Measurements from ENCODE around the gene SSH2.

SSH2 gene

DNA sequence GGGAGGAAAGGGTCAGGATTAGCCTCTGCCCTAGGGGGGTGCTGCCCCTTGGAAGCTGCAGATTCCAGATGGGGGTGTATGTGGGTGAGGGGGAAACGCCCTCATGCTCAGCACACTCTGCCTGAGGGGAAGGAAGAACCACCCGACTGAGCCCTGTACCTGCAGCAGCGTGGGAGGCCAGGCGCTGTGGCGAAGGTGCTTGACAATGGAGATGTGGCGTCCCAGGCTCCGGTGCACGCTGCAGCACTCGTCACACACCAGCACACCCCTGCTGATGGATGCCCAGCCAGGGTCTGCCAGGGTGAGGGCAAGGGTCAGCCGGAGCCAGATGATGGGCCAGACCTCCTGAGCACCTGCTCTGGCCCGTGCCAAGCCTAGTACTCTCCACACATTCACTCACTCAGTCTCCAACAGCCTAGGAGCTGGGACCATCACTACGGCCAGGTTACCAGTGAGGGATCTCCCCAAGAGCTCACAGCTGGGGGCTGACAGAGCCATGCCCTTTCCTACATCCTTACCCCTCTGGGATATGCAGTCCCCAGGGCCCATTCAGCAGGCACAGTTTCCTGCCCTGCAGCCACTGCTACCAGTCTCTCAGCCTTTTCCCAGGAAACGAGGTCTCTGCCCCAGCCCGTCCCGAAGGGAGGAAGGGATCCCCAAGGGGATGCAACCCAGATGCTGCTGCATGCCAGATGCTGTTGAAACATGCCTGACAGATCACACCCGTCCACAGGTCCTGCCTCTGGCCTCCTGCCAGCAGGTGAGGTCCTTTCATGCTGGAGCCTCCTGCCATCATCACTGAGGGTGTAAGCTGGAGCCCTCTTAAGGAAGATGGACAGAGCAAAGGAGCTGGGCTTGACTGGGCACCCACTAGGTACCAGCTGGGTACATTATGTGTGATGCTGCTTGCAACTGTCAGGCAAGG, 346.4 kb downstream of the SSH2 start:
- TF ChIP-seq GATA3 (IDR thresholded peaks at IDR 0.05; ENCODE audit: low read depth, low read length) (no peak), GATA2 (IDR thresholded peaks at IDR 0.05; ENCODE audit: low read depth, low read length) (no peak)

DNA sequence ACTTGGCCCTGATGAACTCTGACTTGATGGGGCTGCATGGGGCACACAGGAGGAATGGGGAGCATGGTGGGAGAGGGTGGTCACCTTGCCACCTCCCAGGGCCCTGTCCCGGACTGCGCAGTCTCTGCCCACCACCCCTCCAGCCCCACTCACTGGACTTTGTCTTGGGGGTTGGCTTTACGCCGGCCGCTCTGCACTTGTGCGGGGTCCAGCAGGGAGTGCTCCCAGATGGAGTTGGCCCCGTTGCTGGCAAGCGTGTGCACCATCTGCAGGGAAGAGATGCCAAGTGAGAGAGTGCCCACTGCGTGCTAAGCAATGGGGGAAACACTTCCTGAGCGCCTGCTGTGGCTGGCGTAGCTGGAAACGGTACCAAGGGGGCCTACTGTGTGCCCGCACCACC, 347.3 kb downstream of the SSH2 start:
- TF ChIP-seq GATA2 (IDR thresholded peaks at IDR 0.05; ENCODE audit: low read depth, low read length) (no peak), GATA3 (IDR thresholded peaks at IDR 0.05; ENCODE audit: low read depth, low read length) (no peak)

DNA sequence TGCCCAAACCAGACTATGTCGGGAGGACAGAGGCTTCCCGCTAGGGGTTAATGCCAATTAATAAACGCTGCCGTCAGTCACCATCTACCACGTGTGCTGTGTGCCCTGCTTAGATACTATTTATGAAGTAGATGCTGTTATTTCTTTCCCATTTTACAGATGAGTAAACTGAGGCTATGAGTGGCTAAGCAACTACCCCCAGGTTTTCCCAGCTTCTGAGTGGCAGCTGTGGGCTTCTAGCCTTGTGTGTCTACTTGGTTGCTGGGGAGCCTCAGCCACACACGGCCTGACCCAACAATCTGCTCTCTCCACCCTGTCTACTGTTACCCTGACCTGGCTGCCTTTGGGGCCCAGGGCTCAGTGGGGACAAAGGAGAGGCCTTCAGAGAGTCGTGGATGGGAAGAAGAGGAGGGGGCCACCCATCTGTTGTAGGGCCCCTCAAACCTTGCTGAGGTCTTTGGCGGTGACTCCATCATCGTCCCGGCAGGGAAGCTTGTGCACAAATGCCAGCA, 347.7 kb downstream of the SSH2 start:
- no peak for TF ChIP-seq GATA2 (IDR thresholded peaks at IDR 0.05; ENCODE audit: low read depth, low read length)
- TF ChIP-seq GATA3 (IDR thresholded peaks at IDR 0.05; ENCODE audit: low read depth, low read length) = no peak

DNA sequence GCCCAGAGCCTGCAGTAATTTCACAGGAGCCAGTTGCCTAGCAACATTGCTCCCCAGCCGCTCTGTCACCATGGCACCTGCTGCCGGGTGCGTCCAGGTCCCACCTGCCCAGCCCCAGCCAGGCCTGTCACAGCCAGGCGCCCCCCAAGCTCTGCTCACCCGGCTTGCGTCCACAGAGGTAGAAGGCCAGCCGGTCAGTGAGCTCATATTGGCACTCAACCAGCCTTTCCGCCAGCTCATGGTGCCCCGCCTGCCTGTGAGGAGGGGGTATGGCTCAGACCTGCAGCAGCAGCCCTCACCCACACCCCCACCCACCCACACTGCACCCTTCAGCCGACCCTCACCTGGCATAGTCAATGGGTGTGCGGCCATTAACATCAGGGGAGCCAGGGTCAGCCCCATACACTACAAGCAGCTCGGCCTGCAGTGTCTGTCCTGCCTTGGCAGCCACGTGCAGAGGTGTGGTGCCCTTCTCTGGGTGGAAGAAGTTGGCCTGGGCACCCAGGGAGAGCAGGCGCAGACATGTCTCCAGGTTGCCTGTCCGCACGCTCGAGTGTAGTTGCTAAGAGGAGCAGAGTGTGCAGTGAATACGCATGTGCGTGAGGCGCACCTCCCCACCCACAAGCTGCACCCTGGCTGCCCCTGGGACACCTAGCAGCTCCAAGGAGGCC, 348.3 kb downstream of the SSH2 start:
- no peak for TF ChIP-seq GATA2 (IDR thresholded peaks at IDR 0.05; ENCODE audit: low read depth, low read length)
- TF ChIP-seq GATA3 (IDR thresholded peaks at IDR 0.05; ENCODE audit: low read depth, low read length) = no peak

DNA sequence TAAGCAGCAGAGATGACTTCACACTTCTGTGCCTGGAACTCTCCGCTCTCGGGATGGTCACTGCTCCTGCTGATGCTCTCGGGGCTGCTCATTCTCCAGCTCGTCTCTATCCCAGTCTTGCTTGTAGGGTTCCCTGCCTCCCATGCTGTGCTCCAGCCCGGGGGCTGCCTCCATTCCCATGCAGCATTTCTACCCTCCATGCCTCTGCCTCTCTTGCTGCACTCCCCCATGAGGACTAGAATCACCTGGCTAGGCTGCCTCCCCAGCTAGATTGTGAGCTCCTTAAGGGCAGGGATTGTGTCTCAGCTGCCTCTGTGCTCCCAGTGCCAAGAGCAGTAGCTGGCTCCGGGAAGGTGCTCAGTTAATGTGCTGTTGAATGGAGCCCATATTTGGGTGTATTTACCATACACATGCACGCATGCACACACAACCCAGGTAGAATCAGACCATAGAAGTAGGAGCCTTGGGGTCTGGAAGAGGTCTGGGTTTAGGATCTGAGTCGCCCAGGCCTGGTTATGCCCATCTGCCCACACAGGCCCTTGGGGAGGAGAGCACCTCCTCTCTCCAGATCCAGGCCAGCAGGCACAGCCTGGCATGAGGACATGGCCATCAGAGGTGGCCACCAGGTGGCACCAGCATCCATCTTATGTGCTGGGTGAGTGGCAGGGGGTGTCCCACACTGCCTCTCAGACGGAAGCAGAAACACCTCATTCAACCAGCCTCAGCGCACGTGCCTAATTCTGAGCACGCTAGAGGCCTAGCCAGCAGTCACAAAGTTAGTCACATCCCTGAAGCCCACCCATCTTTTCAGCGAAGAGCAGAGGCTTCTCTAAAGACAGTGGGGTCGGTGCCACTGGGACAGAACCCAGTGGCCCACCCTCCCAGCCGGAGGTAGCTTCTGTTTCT, 349.9 kb downstream of the SSH2 start:
- TF ChIP-seq GATA3 (IDR thresholded peaks at IDR 0.05; ENCODE audit: low read depth, low read length) (no peak), GATA2 (IDR thresholded peaks at IDR 0.05; ENCODE audit: low read depth, low read length) (no peak)

DNA sequence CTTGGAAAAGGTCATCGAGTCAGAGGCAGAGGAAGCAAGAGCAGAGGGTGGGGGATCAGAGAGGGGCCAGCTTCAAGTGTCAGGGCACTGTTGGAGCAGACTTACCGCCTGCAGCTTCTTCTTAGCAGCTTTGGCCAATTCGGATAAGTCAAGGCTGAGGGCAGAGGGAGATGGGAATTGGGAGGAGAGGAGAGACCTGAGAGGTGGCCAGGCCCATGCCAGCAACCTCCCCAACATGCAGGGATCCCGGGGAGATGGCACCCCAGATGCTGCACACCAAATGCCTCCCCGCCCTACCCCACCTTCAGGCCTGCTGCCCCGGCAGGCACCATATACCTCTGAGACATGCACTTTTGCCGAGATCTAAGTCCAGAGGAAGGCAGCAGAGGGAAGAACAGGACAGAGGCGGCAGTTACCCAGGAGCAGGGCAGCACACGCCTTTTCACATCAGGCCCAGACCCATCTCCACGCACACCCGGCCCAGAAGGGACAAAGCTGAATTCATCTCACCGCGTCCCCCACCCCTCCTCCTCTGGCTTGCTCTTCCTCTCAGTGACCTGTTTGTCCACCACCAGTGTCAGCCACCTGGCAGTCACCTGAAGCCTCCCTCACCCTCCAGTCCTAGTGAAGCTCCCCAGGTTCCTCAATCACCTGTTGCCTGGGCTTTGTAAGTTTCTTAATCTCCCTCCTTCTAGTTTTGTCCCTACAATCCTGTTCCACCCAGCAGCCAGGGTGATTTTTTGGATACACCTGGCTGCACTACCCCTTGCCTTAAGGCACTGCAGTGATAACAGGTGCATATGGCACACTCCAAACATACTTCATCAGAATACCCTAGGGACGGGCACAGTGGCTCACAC, 351.2 kb downstream of the SSH2 start:
- TF ChIP-seq GATA3 (IDR thresholded peaks at IDR 0.05; ENCODE audit: low read depth, low read length) (no peak), GATA2 (IDR thresholded peaks at IDR 0.05; ENCODE audit: low read depth, low read length) (no peak)

DNA sequence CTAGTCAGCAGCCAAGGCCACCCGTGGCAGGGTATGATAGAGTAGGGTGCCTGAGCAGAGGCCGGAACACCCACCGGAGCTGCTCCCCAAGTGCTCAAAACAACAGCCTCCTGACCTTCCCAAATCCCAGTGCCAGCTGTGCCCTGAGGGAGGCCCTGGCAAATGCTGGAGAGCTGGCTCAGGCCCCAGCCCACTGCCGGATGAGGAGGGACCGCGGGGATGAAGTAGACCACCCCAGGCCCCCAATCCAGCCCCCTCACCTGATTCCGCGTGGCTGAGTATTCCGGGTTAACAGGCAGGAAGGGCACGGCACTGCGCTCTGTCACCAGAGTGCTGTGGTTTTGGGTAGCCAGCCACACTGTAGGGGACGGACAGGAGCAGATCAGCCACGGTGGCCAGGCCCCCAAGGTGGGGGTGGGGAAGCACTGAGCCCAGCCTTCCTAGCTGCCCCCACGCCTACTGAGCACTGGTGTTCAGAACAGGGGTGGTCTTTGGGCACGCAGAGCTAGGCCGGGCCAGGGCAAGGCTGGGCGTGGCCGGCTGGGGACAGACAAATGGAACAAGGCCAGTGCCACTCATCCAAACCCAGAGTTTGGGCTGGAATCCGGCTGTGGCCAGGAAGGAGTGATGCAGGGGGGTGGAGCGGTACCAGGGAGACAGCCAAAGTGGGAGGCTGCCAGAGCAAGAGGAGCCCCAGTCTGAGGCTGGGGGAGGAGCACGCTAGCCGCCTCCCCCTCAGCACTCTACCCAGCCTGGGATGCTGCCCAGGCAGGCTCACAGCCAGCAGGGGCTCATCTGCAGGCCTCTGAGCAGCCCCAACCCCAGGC, 352.4 kb downstream of the SSH2 start:
- TF ChIP-seq GATA2 (IDR thresholded peaks at IDR 0.05; ENCODE audit: low read depth, low read length) (no peak), GATA3 (IDR thresholded peaks at IDR 0.05; ENCODE audit: low read depth, low read length) (no peak)

DNA sequence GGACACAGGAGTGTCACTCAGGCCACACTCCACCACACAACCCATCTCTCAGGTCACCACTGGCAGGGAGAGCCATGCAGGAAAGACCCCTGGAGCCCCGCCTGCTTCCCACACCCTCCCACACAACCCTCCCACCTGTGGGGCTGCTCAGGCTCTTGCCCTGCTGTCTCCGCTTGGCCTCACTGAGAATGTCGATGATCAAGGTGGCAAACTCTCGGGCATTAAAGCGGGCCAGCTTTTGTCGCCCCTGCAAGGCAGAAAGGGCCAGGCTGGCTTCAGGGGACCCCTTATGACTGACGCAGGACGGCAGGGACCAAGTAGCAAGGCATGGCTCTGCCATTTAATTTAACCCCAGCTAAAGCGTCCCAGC, 353.0 kb downstream of the SSH2 start:
- no peak for TF ChIP-seq GATA3 (IDR thresholded peaks at IDR 0.05; ENCODE audit: low read depth, low read length)
- no peak for TF ChIP-seq GATA2 (IDR thresholded peaks at IDR 0.05; ENCODE audit: low read depth, low read length)

DNA sequence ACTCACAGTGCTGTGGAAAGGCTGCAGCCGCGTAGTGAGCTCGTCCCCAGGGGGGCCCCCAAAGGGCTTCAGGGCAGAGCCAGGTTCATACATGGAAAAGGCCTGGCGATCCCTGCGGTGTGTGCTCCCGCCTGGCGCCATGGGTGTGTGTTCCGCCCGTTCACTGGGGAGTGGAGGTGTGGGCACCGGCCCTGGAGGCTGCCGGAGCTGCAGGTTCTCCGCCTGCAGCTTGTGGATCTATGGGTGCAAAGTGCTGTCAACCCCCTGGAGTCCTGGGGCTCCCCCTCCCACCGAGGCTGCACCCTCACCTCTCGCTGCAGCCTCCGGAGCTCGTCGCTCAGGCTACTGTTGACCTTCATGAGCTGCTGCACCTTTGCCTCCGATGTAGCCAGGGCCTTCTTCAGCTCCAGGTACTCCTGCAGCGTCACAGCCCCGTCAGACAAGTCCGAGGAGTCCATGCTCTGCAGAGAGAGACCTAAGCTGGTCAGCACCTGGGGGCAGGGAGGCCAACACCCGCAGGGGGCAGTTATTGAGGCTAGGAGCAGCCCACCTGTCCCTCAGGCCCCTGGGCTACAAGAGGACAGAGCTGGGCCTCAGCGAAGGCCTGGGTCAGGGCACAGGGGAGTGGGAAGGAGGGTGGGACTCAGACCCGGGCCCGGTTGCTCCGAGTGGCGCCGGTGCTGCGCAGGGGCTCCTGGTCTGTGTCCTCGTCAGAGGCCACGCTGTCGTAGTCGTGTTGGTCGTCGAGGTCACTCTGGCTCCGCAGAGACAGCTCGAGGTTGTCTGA, 353.6 kb downstream of the SSH2 start:
- TF ChIP-seq GATA3 (IDR thresholded peaks at IDR 0.05; ENCODE audit: low read depth, low read length) (no peak), GATA2 (IDR thresholded peaks at IDR 0.05; ENCODE audit: low read depth, low read length) (no peak)
